Neural crest cell (in vitro differentiated cells): ENCODE results near the gene SMAD9. TPM values are rescaled to one million over a fixed set of nuclear protein-coding genes. Genes with fewer than 3 reads are reported as not detected.

Experiments
- DNase-seq: peaks from one replicate; pipeline ENCODE4 v3.0.0; 2021; ENCODE audit warnings: low read depth, mixed read lengths, low spot score
- H3K27ac Mint-ChIP-seq: one replicate; pipeline ENCODE4 v1.8.0; 2021; ENCODE audit warnings: mild to moderate bottlenecking, mixed read lengths; ENCODE audit not compliant: unreplicated experiment
- H3K27me3 Mint-ChIP-seq: 2 replicates; pipeline ENCODE4 v1.8.0; 2021; ENCODE audit warnings: low read depth, mild to moderate bottlenecking, mixed read lengths
- H3K36me3 Mint-ChIP-seq: 2 replicates; pipeline ENCODE4 v1.8.0; 2021; ENCODE audit warnings: low read depth, mild to moderate bottlenecking, mixed read lengths
- H3K4me1 Mint-ChIP-seq: 2 replicates; pipeline ENCODE4 v1.8.0; 2021; ENCODE audit warnings: mixed read lengths
- H3K4me3 Mint-ChIP-seq: one replicate; pipeline ENCODE4 v1.8.0; 2021; ENCODE audit warnings: mild to moderate bottlenecking, mixed read lengths
- H3K9me3 Mint-ChIP-seq: 2 replicates; pipeline ENCODE4 v1.8.0; 2021; ENCODE audit warnings: mixed read lengths
- CTCF ChIP-seq: fragments of 200-600 bp; sonication (generic); conservative IDR thresholded peaks from 2 replicates; pipeline ENCODE4 v1.5.0; 2021; ENCODE audit warnings: antibody characterized with exemption, mild to moderate bottlenecking
- total RNA-seq: library from RNA; stranded (reverse); gene quantifications from 2 replicates; pipeline ENCODE4 v1.2.1, GENCODE V29; 2021

SMAD9 gene
- total RNA-seq, 1 donor from 2014 or later = 2.2 TPM

- no peak for DNase-seq
- no peaks in the 10 kb centered on the region for H3K9me3 Mint-ChIP-seq
- no peaks in the 10 kb centered on the region for H3K4me1 Mint-ChIP-seq
- H3K36me3 Mint-ChIP-seq = no peaks in the 10 kb centered on the region
- peak; percentile 68 for TF ChIP-seq CTCF
- peaks cover 2% of the 10 kb centered on the region for H3K27me3 Mint-ChIP-seq
- H3K27ac Mint-ChIP-seq = no peak overlapping the region
- no peak overlapping the region for H3K4me3 Mint-ChIP-seq
These were observed 61.7 kb downstream of the SMAD9 start for GRCh38 chr13:36858290-36858689.

- no peak for DNase-seq
- TF ChIP-seq CTCF = no peak
- Mint-ChIP-seq H3K36me3 (no peaks in the 10 kb centered on the region), H3K9me3 (no peaks in the 10 kb centered on the region), H3K4me3 (no peak overlapping the region), H3K27me3 (peaks cover 2% of the 10 kb centered on the region), H3K4me1 (no peaks in the 10 kb centered on the region), H3K27ac (no peak overlapping the region)
These were observed 62.8 kb downstream of the SMAD9 start for GRCh38 chr13:36857253-36857652.

- TF ChIP-seq CTCF = peak; percentile 47
- Mint-ChIP-seq H3K27me3 (no peaks in the 10 kb centered on the region), H3K4me1 (no peaks in the 10 kb centered on the region), H3K27ac (no peak overlapping the region), H3K9me3 (no peaks in the 10 kb centered on the region), H3K4me3 (no peak overlapping the region), H3K36me3 (no peaks in the 10 kb centered on the region)
- DNase-seq = no peak
These were observed 69.1 kb downstream of the SMAD9 start for GRCh38 chr13:36850790-36851438.

- TF ChIP-seq CTCF = peak; percentile 27
- H3K27me3 Mint-ChIP-seq = no peaks in the 10 kb centered on the region
- no peak for DNase-seq
- H3K4me1 Mint-ChIP-seq = no peaks in the 10 kb centered on the region
- H3K36me3 Mint-ChIP-seq = no peaks in the 10 kb centered on the region
- no peaks in the 10 kb centered on the region for H3K9me3 Mint-ChIP-seq
- H3K27ac Mint-ChIP-seq = no peak overlapping the region
- H3K4me3 Mint-ChIP-seq = no peak overlapping the region
These were observed 71.6 kb downstream of the SMAD9 start for GRCh38 chr13:36848199-36848982.

- no peak for TF ChIP-seq CTCF
- H3K4me1 Mint-ChIP-seq = no peaks in the 10 kb centered on the region
- DNase-seq = no peak
- H3K9me3 Mint-ChIP-seq = no peaks in the 10 kb centered on the region
- H3K27ac Mint-ChIP-seq = no peak overlapping the region
- no peaks in the 10 kb centered on the region for H3K36me3 Mint-ChIP-seq
- H3K27me3 Mint-ChIP-seq = no peaks in the 10 kb centered on the region
- H3K4me3 Mint-ChIP-seq = no peak overlapping the region
These were observed 72.4 kb downstream of the SMAD9 start for GRCh38 chr13:36847606-36848005.
